GM12875 (cell line): ENCODE measurements around the gene ZFAND5.

Experiments
- H3K4me3 ChIP-seq: one replicate; pipeline ENCODE4 v1.5.1; 2011; ENCODE audit warnings: low read depth, low read length, control low read depth
- CTCF ChIP-seq: IDR thresholded peaks from 2 replicates; pipeline ENCODE4 v1.5.1; 2011; ENCODE audit warnings: low read depth, mild to moderate bottlenecking, control low read depth, inconsistent platforms, low read length, moderate library complexity, borderline replicate concordance; ENCODE audit not compliant: insufficient read depth

ZFAND5 gene

DNA sequence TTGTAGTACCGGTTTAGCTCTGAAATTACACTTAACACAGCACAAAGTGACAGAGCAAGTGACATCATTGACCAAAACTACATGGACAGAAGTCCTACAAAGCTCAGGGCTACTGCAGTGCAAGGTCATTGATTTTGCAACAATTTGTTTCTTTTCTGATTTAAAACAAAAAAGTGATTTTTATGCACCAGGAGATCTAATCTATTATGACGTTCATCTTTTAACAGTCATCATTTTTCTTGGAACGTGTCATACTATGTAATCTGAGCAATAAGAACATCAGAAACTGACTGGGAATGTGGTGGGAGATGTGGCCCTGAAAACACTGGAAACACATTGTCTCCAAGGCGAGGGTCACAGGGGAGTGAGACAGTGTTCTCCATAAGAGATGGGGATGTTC is 17.4 kb upstream of the ZFAND5 start:
- H3K4me3 ChIP-seq: no peak overlapping the region
- no peak for TF ChIP-seq CTCF

DNA sequence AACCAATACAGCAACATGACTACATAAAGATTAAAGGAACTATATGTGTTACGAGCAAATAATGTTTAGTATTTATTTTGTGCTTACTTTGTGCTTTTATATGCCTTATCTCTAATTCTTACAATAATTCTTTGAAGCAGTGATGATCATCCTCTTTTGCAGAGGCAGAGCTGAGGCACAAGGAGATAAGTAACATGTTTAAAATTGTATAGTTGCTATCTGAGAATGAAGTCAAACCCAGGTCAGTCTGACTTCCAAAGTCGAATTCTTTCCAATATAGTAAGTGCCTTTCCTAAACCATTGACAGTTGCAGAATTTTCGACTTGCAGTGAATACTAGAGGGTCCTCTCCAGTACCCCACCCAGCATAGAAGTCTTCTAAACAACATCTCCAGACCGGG is 12.0 kb upstream of the ZFAND5 start:
- no peak overlapping the region for H3K4me3 ChIP-seq
- TF ChIP-seq CTCF: no peak

DNA sequence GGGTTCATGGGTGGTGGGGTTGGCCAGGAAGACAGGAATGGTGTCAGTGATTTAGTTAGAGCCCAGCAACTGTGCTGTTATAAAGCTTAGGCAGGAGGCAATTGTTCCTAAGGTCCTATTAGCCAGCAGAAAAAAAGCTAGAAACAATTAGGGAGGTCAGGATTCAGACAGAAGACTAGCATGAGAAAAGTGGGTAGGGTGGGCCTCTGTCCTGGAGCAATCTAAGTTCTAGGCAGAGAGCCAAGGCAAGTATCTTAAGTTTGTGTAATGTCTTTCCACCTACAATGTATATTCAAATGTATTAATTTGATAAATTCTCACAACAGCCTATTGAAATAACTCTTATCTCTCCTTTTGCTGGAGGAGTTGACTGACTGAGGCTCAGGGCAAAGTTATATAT is 6.1 kb upstream of the ZFAND5 start:
- no peak overlapping the region for H3K4me3 ChIP-seq
- no peak for TF ChIP-seq CTCF

DNA sequence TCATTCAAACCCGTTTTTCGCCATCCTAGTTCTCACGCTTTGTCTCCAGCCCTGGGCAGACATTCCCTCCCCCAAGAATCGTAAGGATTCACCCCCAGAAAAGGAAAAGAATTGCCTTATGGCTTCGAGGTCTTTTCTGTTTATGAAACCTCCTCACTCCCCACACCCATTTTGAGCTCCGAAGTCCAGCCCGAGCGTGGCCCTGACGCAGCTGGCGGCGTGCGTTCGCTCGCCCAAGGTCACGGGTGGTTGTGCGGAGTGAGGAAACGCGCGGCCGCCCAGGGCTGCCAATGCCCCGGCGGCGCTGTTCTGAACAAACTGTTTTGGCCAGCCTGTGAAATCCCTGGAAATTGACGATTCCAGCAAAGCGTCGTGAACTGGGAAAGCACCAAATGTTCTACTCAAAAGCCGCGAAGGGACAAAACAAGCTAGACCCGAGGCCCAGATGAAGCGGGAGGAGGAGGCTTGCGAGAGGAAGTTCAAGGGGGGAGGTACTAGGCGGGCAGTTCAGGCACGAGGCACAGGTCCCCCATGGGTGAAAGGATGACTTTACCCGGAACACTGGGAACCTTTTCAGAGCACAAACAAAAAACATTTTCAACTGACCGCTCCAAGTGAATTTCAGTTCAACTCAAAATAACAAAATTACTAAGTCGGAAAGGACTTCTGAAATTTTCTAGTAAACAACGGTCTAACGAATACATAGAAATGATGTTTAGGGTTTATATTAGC is 683 bp upstream of the ZFAND5 start:
- TF ChIP-seq CTCF: no peak
- peak overlapping the region; percentile 99 for H3K4me3 ChIP-seq

DNA sequence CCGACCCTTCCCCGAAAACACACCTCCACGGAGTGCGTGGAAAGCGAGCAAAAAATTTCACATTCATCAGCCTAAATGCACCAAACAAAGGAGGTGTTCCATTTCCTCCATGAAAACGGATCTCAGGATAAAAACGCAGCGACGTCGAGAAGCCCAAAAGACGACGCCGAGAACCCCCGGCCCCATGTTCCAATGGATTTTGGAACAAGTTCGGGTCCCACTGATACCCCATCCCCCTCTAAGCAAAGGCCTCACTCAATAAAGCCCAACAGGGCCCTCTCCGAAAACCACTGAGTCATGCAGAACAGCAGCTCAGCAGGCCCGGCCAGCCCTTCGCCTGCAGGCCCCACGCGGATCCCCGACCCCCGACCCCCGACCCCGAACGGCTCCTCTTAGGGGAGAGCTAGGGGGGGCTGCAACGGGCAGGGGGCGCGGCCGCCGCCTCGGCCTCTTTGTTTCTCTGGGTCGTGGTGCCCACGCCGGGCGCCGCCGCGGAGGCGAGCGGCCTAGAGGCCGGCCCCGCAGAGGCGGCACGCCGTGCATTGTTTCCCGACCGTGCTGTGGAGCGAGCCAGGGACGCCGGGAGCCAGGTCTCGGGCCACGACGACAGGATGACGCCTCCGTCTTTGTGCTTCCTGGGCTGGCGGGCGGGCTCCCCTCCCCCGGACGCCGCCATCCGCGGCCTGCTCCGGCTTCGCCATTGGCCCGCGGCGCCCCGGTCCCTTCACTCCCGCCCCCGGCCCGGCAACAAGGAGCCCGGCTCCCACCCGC is 915 bp downstream of the ZFAND5 start:
- no peak for TF ChIP-seq CTCF
- H3K4me3 ChIP-seq: peak overlapping the region; percentile 99

- no peak for TF ChIP-seq CTCF
- peak overlapping the region; percentile 99 for H3K4me3 ChIP-seq
Measured at GRCh38 chr9:72363236-72363635, 1.8 kb downstream of the ZFAND5 start.

DNA sequence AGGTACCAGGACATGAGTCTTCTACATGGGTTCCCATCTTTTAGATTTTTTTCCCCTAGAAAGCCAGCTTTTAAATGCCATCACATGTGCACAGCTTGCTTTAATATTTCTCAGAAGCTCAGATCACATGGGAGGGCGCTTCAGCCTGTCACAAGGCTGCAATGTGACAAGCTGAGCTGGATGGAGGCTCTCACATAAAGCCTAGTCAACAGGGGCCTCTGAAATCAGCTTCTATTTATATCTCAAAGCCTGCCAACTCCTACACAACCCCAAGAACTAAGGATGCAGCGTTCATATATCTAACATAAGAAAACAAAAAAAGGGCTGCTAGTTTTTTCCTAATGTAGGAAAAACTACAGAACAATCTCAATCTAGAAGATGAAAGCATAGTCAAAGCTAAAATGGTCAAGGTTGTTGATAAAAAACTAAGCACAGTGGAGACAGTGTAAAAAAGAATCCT is 2.3 kb downstream of the ZFAND5 start:
- no peak for TF ChIP-seq CTCF
- H3K4me3 ChIP-seq: peak overlapping the region; percentile 99
